ENCODE measurements around the gene LIME1.

The LIME1 gene

DNA sequence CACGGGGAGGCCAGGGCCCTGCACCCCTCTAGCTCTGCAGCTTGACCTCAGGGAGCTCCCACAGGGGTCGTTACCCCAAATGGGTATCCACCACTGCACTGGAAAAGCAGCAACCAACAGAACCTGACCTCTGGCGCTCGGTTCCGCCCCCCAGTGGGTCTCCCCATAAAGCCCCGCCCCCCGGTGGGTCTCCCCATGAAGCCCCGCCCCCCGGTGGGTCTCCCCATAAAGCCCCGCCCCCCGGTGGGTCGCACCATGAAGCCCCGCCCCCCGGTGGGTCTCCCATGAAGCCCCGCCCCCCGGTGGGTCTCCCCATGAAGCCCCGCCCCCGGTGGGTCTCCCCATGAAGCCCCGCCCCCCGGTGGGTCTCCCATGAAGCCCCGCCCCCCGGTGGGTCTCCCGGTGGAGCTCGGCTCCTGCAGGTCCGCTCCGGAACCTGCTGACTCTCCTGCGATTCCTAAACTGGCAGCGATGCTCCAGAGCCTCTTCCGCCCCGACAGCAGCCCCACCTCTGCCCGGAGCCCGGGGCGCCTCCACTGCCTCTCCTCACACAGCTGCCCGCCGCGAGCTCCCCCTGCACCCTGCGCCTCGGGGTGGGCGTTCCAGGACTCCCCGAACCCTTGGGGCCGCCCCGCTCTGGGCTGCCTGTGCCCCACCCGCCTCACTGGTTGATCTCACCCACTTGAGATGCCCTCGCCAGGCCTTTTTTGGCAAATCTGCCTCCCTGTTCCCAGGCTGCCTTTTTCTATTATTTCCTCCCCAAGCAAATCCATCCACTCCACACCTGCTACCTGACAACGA, 15.2 kb downstream of the LIME1 start:
- DNase-seq: no peak

DNA sequence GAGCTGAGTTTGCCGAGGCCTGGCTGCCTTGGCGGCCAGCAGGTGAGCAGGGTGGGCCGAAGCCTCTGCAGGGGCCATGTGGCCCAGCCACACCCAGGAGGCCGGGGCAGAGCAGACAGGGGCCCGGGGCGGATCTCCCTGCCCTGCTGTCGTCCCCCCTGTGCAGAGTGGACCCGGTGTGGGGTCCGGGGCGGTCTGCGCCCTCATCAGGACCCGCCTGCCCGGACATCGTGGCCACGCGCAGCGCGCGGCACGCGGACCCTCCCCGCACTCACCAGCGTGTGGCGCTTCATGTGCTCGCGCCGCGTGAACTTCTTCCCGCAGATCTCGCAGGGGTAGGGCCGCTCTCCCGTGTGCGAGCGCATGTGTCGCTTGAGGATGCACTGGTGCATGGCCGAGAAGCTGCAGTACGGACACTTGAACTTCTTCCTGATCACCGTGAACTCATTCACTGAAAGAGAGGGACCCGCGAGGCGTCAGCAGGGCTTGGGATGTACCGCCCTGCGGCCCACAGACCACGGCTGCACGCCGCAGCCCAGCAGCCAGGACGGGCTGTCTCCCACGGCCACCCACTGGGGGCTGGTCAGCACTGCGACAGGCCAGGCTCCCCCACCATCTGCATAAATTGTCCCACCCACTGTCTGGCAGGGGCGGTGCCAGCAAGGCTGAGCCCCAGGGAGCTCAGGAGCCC, 16.1 kb downstream of the LIME1 start:
- DNase-seq: no peak

DNA sequence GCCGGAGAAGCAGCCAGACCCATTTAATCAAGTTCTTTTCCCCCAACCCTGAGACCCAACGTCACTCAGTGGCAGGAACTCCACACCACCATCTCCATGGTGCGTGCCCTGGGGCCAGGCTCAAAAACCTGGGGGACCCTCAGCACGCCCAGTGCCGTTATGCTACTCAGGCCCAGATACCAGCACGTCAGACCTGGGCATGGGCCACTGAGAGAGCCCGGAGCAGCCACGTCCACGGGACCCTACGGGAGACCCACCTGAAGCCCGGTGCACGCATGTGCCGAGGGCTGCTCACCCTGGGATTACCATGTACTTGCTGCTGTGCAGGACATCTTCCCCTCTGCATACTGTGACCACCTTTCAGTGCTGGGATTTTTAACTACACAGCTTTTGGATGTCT, 16.9 kb downstream of the LIME1 start:
- DNase-seq: no peak

DNA sequence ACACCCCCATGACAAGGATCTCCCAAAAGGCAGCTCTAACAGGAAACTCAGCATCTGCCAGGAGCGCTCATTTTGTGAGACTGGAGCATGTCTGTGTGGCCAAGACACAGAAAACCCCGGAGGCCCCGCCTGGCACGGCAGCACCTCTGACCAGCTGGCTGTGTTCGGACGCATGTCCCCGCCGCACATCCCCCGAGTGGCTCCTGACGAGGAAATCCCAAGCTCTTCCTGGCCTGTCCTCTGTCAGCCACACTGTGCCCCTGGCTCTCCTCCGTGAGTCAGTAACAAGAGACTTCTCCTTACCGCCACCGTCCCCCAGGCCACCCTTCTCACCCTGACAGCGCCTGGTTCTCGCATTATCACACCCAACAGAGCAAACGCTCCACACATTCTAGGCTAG, 17.5 kb downstream of the LIME1 start:
- no peak for DNase-seq

DNA sequence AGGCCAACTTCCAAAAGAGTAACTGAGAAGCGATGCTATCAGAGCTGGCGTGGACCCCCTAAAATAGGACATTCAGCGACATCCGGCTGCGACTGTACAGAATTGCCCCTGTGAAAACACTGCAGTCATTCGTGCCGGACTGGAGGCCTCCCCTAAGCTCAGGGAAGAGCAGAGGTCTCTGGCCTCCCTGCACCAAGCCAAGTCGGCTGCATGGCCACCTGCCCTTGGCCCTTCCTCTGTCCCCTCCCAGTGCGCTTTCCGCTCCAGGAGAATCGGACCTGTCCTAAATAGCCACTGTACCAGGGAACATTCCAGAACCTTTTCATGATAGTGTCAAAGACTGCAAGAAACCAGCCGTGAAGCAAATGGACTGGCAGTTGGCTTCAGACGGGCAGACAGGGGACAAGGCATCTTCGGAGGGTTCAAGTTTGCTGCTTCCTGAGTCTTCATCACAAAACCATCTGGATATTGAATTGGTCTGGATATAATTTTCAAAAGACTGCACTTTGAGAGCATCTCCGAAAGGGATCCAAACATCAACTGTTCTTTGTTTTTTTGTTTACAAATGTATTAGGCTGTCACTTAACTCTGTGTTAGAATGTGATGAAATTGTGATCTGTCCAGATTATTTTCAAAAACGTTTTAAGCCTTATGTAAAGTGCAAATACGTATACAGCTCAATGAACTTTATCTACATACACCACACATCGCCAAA, 19.6 kb downstream of the LIME1 start:
- no peak for DNase-seq

DNA sequence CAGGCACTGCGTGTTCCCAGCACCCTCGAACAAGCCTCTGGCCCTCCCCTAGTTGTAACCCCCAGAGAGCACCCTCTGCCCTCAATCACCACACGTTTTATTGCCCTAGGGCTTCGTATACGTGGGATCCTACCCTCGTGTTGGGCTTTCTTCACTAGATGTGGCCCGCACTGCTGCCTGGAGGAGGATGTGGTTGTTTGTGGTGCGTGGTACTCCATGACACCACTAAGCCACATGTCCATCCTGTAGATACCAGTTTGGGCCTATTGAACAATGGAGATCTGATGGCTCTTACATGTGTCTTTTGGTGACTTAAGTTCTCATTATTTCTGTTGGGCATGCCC, 20.2 kb downstream of the LIME1 start:
- no peak for DNase-seq

DNA sequence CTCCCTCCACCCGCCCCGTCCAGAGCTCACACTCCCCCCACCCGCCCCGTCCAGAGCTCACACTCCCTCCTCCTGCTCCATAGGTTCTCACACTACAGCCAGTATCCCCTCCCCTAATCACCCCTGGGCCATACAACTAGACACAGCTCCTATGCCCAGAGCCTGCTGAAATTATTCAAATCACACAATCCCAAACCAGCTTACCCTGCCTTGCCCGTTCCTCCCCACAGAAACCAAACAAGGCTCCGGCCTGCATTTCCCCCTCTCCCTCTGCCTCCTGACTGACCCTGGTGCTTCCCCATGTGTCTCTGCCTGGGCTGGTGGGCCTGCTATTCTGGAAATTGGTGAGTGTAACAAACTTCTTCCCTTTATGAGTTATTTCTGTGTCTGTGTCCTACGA, 21.7 kb downstream of the LIME1 start:
- no peak for DNase-seq

DNA sequence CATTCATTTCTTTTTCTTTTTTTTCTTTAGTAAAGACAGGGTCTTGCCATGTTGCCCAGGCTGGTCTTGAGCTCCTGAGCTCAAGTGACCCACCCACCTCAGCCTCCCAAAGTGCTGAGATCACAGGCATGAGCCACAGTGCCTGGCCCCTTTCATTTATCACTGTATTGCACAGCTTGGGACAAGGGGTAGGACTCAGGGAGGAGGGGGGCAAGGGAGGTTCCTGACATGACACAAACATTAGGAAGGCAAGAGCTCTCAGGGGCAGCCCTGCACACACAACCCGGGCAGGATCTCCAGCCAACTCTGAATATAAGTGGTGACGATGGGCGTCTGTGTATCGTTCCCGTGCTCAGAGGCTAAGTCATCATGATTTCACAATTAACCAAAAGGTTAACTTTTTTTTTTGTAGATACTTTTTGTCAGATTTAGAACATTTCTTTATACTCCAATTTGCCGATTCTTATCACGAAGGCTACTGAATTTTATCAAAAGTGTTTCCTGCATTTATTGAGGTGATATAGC, 23.0 kb downstream of the LIME1 start:
- DNase-seq: no peak

DNA sequence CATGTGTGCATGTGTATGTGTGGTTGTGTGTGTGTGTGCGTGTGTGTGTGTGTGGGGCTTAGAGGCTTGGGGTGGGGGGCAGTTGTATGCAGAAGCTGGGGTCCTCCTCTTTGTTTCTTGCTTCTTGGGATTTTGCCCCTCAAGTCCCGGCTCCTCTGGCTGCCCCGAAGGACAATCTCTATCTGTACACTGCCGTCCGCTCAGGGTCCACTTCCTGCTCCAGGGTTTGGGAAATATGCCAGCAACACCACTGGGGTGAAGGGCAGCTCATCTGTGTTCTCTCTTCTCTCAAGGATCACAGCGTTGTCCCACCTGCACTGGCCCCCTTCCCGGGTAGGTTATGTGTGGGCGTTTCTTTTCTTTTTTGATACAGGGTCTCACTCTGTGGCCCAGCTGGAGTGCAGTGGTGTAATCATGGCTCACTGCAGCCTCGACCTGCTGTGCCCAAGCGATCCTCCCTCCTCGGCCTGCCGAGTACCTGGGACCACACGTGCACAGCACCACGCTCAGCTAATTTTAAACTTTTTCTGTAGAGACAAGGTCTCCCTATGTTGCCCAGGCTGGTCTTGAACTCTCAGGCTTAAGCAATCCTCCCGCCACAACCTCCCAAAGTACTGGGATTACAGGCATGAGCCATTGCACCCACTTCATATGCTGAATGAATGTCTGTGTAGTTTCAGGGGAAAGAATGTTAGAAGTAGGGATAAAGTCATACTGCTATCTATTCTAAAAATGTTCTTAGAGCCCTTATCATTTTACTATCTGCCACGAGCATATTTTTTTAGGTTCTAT, 28.8 kb downstream of the LIME1 start:
- no peak for DNase-seq

DNA sequence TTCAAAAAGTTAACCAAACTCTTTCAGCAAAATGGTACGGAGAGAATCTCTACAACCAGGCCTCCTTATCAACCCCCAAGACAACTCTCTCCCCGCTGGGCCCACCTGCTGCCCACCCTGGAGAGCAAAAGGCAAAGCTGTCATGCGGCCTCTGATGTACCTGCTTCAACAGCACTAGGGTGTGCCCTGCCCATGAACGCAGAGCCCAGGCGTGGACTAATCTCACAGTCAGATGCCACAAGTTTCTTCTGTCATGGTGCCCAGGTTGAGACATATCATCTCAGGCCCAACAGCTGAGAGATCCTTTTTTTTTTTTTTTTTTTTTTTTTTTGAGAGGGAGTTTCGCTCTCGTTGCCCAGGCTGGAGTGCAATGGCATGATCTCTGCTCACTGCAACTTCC, 29.4 kb downstream of the LIME1 start:
- no peak for DNase-seq

DNA sequence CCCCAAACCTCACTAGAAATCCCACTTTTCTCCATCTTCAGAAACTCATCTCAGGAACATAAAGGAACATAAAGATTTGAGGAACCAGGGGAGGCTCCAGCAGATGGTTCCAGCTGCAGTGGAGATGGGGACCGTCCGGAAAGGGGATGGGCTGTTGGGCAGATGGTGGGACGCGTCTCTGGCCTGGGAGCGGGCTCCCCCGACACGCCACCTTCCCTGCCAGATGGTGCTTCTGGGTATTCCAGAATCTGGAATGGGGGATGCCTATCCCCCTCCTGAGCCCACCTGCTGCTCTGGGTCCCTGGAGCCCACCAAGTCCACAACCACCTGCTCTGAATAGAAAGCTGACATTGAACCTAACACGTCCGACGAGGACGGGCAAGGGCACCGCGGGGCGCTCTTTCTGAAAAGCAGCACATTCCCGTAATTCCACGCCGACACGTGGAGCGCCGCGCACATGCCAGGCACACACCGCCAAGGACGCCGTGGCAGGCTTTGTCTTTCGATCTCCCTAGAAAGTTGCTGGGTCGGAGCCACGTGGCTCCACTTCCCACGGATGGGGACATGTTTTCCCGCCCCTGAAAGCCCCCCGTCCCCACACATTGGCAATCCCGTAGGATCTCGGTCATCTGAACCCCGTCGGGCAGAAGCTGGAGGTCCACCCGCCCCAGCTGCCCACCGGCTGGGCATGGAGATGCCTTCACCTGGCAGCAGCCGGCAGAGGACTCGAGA, 30.4 kb downstream of the LIME1 start:
- no peak for DNase-seq

DNA sequence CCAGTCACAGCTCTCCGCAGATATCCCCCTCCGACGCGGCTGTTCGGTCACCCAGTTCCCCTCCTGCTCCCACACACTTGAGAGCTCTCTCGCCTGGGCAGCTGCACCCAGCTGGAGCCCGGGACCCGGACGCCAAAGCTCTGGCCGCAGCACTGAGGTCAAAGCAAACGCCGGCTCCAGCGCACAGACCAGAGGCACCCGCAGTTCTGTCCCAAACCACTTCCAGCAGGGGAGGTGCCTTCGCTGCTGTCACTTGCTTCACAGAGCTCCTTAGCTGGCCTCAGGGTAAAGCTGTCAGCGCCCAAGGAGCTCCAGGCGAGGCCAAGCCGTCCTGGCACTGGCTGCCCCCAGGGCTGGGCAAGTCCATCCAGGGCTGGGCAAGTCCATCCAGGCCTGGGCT, 31.0 kb downstream of the LIME1 start:
- no peak for DNase-seq

DNA sequence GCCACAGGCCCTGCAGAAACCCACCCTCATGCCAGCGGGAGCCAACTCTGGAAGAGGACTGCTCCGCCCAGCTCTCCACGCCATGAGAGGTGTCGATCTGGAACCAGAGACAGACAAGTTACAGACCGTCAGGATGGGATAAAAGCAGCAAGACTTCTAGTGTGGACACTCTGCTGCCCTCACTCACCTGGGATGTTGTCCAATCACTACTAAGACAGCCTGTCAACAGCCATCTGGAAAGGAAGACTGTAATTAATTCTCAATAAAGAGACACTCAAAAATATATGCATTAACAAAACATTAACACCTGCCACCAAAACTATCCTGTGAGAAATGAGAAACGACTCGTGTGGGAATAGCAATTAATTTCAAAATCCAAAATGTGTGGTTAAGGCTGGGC, 31.4 kb downstream of the LIME1 start:
- no peak for DNase-seq

DNA sequence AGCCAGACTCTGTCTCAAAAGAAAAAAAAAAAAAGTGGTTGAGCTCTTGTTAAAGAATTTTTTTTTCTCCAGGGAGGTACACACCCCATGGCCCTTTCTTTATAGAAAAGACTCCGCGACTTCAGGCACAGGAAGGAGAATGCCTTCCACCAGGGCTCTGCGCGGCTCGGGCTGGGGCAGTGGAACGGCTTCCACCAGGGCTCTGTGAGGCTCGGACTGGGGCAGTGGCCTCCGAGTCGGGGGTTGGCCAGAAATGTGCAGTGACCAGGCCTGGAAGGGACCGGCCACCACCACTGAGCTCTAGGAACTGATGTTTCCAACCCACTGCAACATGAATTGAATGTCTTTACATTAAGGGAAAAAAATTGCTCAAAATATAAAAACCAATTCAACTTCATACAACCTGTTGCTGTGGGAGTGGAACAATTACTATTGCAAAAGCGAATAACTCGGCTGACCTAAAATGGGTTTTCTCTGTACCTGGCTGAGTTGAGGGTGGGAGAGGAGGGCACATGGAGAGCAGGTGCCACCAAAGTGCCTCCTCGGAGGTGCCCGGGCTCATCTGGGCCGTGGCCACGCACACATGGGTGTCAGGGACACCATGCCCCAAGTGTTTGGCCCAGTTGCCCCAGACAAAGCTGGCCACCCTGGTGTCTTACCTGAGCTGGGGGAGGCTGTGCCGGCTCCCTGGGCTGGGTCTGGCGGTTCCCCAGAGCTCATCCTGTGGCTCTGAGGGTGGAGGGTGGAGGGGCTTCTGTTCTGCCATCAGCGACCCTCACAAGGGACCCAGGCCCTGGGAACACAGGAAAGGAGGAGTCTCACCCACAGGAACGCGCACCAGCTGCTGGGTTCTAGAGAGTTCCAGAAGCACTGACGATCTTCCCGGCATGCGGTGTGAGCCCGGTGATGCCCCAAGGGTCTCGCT, 32.4 kb downstream of the LIME1 start:
- no peak for DNase-seq

DNA sequence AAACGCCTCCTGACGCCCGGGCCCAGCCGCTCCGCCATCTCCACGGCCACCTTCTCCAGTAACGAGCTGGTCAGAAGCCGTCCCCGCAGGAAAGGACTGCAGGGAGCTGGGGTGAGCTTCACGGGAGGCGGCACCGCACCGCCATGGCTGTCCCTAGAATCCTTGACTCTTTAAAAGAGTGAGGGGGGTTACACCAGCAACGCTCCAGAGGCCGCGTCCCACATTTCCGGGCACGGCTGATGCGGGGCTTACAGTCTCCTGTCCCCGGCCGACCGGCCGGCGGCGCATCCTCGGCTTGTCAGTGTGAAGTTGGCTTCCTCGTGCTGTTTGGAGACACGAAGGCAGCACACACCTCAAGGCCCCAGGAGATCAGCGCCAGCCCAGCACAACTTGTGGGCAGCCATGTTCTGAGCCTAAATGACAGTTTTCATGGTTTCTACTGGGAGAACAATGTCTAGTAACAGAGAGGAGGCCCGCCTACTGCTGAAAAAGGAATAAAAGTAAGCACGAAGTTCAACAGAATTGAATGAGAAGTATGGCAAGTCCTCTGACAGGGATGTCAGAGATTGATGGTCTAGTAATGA, 33.5 kb downstream of the LIME1 start:
- DNase-seq: no peak

DNA sequence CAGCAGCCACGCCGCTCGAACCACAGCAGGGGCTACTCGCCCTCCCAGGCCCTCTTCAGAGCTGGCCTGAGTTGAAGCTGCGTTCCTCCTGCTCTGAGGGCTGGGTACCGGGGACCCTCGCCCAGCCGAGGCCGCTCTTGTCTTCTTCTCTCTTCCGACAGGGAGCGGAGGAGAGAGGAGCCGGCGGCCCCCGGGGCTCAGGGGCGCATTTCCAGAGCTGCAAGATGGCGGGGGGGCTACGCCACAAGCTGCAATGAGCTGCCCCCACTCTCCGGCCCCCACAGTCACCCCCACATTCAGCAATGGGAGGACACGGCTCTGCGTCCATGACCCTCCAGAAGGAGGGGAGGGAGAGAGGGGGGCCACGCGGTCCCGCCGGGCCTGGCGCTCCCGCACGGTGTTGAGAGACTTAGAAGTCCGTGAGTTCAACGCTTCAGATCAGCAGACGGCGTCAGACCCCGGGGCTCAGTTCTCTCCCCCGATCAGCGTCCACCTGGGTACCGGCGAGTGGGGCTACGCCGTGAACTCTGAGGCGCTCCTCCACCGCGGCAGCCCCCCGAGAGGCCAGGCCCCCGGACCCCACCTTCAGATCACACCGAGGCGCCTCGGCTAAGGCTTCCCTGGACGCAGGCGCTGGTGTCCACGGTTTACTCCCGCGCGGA, 34.7 kb downstream of the LIME1 start:
- no peak for DNase-seq

DNA sequence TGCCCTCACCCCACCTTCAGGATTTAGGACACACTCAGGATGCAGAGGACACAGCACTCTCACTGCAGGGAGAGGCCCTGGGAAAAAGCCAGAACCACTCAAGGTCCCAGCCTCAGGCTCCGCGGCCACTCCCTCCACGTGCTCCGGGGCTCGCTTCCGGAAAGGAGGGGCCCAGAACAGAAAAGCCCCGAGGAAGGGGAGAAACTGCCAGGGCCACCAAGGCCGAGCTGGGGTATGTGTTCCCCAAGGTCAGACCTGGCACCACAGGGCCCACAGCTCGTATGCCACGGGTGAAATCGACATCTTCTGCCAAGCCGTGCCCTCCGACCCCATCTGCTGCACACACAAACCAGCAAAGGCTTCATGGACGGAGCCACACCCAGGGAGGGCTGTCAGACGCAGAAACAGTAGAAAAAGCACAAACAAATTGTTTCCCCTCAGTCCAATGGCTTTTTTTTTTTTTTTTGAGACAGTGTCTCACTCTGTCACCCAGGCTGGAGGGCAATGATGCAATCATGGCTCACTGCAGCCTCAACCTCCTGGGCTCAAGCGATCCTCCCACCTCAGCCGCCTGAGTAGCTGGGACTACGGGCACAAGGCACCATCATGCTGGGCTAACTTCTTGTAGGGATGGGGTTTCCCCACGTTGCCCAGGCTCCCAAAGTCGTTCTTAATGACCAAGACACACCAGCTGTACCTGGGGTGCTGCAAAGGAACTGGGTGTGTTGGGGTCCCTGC, 36.5 kb downstream of the LIME1 start:
- no peak for DNase-seq

DNA sequence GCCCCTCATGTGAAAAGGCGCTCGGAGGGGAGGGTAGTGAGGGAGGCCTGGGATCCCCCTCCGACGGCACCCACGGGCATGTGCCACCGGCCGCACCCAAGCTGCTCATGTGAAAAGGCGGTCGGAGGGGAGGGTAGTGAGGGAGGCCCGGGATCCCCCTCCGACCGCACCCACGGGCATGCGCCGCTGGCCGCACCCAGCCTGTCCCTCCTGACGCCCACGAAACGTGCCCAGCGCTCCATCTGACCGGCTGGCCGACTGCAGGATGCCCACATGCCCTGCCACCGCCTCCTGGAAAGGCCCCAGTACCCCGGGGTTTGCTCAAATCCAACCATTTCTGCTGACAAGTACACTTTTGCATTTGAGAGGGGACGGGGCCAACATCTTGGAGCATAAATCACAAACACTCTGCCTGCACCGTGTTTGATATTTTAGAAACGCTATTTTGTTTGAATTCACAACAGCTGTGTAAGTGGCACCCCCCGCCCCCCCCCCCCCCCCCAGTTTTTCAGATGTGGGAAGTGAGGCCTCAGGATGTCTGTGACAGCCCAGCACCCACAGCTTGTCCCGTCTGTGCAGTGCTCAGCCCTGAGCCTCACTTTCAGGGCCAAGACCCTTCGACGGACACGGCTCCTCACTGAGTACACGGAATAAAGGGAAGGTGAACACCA, 37.2 kb downstream of the LIME1 start:
- no peak for DNase-seq

DNA sequence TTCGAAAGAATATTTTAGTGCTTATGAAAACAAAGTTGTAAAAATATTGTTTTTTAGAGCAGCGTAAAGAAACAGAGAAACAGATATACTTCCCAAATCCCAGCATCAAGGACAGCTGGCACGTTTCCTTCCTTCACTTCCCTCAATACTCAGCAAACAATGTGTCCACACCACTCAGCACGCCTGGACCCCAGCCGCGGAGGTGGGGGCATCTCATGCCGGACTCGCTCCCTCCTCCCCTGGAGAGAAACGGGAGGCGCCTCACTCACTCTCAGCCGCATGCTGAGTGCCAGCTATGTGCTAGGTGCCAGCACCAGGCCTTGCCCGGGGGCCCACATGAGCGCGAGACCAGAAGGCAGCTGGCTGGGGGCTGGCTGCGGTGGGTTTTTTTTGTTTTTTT, 37.8 kb downstream of the LIME1 start:
- no peak for DNase-seq
